NB4 (cell line): Measurements from ENCODE around the gene BAG5.

Experiments
- DNase-seq: peaks from one replicate; pipeline ENCODE4 v3.0.0; 2010; ENCODE audit warnings: low read depth
- H3K4me3 ChIP-seq: one replicate; pipeline ENCODE4 v1.5.1; 2011; ENCODE audit warnings: mild to moderate bottlenecking, low read depth, low read length, moderate library complexity
- MYC ChIP-seq: IDR thresholded peaks from 2 replicates; pipeline ENCODE4 v1.6.1; 2011; ENCODE audit warnings: low read depth, low read length
- POLR2A ChIP-seq: IDR thresholded peaks from 2 replicates; pipeline ENCODE4 v1.6.1; 2011; ENCODE audit warnings: mild to moderate bottlenecking; ENCODE audit not compliant: insufficient read length; ENCODE audit errors: extremely low read depth
- TF ChIP-seq, protein P1 (sequence below): IDR thresholded peaks from 2 replicates; pipeline ENCODE4 v1.6.1; 2011; ENCODE audit warnings: low read depth, low read length
- TF ChIP-seq, protein P2 (sequence below): IDR thresholded peaks from one replicate; pipeline ENCODE4 v1.5.1; 2012; ENCODE audit warnings: low read depth, low read length

The BAG5 gene

DNA sequence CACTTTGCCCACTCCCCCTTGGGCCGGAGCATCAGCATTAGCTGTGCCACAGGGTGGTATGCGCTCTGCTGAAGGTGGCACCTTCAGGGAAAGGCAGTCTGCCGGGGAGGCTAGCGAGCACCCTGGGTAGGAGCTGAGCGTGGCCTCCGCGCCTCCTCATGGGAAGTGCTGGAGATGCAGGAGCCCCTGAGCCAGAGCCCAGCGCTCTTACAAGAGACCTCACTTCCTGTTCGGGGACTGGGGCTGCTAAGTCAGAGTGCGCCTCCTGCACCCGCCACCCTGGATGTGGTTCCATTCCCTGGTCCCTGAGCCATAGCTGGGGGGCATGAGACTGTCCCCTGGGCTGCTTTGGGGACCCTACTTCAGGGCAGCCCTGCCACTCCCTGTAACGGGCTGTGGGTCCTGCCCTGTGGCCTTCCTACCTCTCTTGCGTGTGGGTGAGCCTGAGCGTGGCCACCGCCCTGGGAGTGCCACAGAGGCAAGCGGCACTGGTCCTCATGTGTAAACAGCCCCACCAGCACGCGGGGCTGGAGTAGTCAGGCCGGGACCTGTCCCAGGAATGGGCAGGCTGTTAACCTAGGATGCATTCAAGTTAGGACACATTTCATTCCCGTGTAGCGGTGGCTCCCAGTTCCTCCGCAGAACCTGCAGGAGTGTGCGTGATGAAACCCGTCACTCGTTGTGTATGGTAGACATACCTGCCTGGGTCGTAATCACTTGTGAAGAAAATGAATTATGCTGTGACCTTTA lies 19.7 kb upstream of the BAG5 start:
- TF ChIP-seq MYC: no peak
- no peak for TF ChIP-seq POLR2A
- TF ChIP-seq, protein P1, sequence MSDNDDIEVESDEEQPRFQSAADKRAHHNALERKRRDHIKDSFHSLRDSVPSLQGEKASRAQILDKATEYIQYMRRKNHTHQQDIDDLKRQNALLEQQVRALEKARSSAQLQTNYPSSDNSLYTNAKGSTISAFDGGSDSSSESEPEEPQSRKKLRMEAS: no peak
- TF ChIP-seq, protein P2, sequence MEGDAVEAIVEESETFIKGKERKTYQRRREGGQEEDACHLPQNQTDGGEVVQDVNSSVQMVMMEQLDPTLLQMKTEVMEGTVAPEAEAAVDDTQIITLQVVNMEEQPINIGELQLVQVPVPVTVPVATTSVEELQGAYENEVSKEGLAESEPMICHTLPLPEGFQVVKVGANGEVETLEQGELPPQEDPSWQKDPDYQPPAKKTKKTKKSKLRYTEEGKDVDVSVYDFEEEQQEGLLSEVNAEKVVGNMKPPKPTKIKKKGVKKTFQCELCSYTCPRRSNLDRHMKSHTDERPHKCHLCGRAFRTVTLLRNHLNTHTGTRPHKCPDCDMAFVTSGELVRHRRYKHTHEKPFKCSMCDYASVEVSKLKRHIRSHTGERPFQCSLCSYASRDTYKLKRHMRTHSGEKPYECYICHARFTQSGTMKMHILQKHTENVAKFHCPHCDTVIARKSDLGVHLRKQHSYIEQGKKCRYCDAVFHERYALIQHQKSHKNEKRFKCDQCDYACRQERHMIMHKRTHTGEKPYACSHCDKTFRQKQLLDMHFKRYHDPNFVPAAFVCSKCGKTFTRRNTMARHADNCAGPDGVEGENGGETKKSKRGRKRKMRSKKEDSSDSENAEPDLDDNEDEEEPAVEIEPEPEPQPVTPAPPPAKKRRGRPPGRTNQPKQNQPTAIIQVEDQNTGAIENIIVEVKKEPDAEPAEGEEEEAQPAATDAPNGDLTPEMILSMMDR: no peak
- H3K4me3 ChIP-seq: no peak overlapping the region
- peak; percentile 52 for DNase-seq

DNA sequence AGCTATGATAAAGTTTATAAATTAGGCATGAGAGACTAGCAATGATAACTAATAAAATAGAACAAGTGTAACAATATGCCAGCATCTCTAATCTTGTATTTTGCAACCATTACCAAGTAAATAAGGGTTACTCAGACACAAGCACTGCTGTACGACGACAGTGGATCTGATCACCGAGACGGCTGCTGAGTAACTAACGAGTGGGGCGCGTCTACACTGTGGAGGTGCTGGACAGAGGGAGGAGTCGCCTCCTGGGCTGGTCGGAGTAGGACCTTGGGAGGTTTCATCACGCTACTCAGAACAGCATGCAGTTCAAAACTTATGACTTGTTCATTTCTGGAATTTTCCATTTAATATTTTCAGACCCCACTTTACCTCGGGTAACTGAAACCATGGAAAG lies 18.7 kb upstream of the BAG5 start:
- DNase-seq: no peak
- TF ChIP-seq, protein P1: no peak
- TF ChIP-seq POLR2A (no peak), MYC (no peak)
- TF ChIP-seq, protein P2: no peak
- no peak overlapping the region for H3K4me3 ChIP-seq

DNA sequence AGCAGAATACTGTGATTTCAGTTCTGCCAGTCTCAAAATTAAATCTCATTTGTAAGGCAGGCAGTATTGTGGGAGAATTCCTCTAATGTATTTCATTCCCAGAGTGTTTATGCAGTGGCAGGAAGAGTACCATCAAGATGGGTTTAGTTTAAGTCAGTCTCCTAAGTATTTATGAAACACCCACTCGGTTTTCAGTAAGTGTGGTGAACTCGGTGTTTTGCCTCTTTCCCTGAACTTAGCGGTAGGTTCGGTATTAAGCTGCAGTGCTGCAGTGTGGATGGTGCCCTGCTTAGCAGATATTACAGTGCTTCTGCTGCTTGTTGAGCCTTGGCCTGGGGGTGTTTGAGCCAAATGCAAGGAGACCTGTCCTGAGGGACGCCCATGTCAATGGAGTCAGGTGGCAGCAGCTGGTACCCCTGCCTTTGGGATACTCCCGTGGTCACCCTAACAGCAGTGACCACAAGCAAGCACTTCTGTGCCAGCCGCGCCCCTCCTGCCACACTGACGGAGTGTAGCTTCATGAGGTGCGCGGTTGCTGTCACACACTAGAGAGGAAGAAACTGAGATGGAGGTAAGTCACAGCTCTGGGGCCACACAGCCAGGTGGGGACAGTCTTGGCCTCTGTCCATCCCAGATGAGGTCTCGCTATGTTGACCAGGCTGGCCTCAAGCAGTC lies 16.1 kb upstream of the BAG5 start:
- DNase-seq: no peak
- TF ChIP-seq, protein P2: no peak
- TF ChIP-seq POLR2A (no peak), MYC (no peak)
- TF ChIP-seq, protein P1: no peak
- H3K4me3 ChIP-seq: no peak overlapping the region

DNA sequence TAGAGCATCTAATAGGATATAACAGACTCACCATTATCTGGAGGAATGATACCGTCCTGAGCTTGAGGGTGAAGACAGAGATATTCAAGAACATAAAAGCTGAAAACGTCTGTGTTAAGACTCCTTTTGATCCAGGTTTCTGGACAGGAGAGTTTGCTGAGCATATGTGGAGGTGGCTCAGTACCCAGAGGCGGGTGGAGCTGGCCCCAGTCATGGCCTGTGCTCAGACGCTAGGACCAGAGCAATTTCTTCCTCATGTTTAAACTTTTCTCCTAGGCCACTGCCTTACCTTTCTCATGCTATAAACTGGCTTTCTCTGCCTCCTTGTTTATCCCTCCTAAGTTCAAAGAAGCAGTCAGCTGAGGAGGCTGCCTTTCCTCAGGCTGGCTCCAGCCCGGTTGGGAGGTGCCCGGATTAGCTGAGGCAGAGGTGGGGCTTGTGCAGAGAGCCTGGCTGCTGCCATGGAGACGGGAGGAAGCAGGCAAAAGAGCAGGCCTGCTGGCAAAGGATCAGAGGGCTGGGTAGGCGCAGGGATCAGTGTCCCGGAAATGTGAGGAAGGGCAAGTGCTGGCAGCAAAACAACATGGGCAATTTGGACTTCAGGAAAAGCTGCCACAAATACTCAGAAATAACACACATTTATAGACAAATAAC lies 14.0 kb upstream of the BAG5 start:
- no peak for TF ChIP-seq POLR2A
- H3K4me3 ChIP-seq: no peak overlapping the region
- no peak for DNase-seq

DNA sequence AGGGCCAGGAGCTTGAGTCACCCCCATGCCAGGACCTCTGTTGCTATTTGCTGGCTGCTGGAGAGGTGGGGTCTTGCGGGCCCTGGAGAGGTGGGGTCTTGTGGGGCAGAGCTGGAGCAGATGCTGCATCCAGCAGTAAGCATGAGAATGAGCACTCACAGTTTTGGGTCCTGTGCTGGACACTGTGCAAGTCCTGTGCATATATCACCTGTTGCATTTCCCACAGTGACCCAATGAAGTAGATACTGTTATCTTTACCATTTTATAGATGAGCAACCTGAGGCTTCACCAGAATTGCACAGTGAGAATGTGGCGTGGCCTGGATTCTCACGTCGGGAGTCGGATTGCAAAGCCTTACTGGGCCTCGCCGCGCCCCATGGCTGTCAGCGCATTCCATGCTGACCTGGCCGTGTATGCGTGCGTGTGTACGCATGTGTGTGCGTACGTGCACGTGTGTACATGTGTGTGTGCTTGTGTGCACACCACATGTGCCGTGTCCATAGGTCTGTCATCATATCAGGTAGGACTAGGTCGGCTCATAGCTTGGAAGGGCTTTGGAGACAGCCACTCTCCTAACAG lies 12.3 kb upstream of the BAG5 start:
- DNase-seq: no peak
- H3K4me3 ChIP-seq: no peak overlapping the region
- TF ChIP-seq, protein P1: no peak
- TF ChIP-seq, protein P2: no peak
- no peak for TF ChIP-seq POLR2A
- TF ChIP-seq MYC: no peak

DNA sequence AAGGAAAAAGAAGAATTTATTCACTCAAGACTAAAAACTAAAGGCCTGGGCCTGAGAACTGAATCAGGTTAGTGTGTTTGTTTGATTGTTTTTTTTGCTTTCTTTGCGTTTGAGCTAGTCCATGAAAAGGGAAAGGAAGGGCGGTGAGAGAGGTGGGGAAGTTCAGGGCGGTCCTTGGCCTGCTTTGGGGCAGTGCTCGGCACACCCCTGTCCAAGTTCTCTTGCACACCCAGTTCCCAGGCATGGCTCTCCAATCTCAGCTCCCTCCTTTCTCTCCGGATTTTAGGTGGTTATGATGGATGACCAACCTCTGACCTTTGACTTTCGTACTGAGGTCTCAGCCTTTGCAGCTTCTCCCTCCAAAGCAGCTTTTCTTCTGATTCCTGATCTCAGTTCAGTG lies 11.6 kb upstream of the BAG5 start:
- H3K4me3 ChIP-seq: no peak overlapping the region
- TF ChIP-seq, protein P1: no peak
- TF ChIP-seq, protein P2: no peak
- TF ChIP-seq MYC (no peak), POLR2A (no peak)
- DNase-seq: no peak
